ENCODE data around the gene CRABP2. TPM values are rescaled to one million over a fixed set of nuclear protein-coding genes. Genes with fewer than 3 reads are reported as not detected.

The CRABP2 gene
- polyA plus RNA-seq, 2 of the 4 experiments (the other 2 are of a cell fraction) = 1.7 to 15.6 TPM

DNA sequence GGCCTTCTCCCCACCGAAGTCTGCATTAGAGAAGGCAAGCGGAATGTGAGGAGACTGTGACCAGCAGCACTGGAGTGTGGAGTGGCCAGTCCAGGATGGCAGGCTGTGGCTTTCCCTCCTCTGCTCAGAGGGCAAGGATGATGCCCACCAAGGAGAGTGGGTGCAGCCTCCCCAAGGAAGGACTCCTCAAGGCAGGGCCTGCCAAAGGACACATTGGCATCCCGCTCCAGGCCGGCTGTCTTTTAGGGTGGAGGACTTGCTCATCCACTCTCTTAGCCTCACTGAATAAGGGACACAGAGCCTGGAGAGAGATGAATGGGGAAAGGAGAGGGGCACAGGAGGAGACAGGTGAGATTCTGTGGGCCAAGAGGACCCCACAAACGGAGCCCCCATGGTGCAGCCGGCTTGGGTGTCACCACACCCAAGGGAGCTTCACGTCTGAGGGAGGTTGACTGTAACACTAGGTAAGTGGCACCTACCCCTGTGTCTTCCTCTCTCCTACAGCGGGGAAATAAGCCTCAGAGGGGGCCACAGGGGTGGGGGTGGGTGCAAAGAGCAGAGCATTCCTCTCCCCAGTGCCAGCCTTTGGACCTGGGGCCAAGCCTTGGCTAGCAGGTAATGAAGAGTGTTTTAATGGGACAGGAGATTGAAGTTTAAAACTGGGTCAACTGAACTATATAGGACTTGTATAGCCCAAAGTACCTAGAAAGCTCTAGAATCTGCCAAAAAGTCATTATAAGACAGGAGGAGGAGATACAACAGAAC lies 24.0 kb downstream of the CRABP2 start:
- TF ChIP-seq SREBF2 (IDR thresholded peaks at IDR 0.05) (no peak), KDM5A (IDR thresholded peaks at IDR 0.05) (no peak), ESRRA (IDR thresholded peaks at IDR 0.05; ENCODE audit: borderline replicate concordance, low read length) (no peak), FOSL2 (IDR thresholded peaks at IDR 0.05) (no peak), FOSL2 (CRISPR knock-in tag; IDR thresholded peaks at IDR 0.05) (no peak)
- TF ChIP-seq, protein P1, sequence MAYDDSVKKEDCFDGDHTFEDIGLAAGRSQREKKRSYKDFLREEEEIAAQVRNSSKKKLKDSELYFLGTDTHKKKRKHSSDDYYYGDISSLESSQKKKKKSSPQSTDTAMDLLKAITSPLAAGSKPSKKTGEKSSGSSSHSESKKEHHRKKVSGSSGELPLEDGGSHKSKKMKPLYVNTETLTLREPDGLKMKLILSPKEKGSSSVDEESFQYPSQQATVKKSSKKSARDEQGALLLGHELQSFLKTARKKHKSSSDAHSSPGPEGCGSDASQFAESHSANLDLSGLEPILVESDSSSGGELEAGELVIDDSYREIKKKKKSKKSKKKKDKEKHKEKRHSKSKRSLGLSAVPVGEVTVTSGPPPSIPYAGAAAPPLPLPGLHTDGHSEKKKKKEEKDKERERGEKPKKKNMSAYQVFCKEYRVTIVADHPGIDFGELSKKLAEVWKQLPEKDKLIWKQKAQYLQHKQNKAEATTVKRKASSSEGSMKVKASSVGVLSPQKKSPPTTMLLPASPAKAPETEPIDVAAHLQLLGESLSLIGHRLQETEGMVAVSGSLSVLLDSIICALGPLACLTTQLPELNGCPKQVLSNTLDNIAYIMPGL (CRISPR knock-in tag; IDR thresholded peaks at IDR 0.05; ENCODE audit: borderline replicate concordance) = no peak
- ATAC-seq = no peak
- no peak for FAIRE-seq
- Histone ChIP-seq H3K4me2 (no peak overlapping the region), H3K27ac (no peak overlapping the region), H3K4me1 (peaks cover 23% of the 10 kb centered on the region), H3K4me3 (no peak overlapping the region), H3K9me3 (no peaks in the 10 kb centered on the region)
- ChIA-PET POLR2A (no interaction called here), CTCF (interaction anchor here (1.2 to 52.1 kb wide), 6 partner anchors 9 to 246 kb away, joined by 3 to 2258 read pairs (median 302); partner anchors contain the start of genes CRABP2, HAPLN2, ISG20L2 and METTL25B)
- 70% methylated on average over 8 of the region's 8 CpGs for WGBS (ENCODE audit: missing lambda C conversion rate)
- DNase-seq (ENCODE audit: low read depth in 1 of 2, low spot score in 1 of 2) = no peak

DNA sequence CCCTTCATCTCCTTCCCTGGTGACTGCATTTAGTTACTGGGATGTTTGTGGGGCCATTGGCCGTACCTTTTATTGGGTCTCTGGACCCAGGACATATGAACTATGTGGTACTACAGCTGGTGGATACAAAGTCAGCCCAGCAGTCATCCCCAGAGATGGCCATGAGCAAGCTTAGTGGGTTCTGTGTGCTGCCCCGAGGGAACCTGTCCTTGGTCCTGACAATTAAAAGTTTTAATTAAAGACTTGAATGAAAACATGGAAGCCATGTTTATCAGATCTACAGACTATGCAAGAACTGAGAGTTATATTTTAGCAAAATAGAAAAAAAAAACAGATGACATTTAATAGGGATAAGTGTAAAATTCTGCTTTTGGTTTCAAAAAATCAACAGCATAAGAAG lies 25.3 kb downstream of the CRABP2 start:
- Histone ChIP-seq H3K27ac (no peak overlapping the region), H3K9me3 (no peaks in the 10 kb centered on the region), H3K4me2 (no peak overlapping the region), H3K4me1 (peaks cover 20% of the 10 kb centered on the region), H3K4me3 (no peak overlapping the region)
- POLR2A ChIA-PET = no interaction called here
- no peak for ATAC-seq
- DNase-seq (ENCODE audit: low read depth in 1 of 2, low spot score in 1 of 2) = no peak
- WGBS (ENCODE audit: missing lambda C conversion rate) = 28% methylated on average over 2 of the region's 2 CpGs
- no peak for TF ChIP-seq PHF8 (IDR thresholded peaks at IDR 0.05; ENCODE audit: borderline replicate concordance, low read depth)
- no peak for TF ChIP-seq POLR2AphosphoS2 (conservative IDR thresholded peaks at IDR 0.05; ENCODE audit: low read length)
- no peak for TF ChIP-seq EP300 (IDR thresholded peaks at IDR 0.05)
- TF ChIP-seq, protein P2, sequence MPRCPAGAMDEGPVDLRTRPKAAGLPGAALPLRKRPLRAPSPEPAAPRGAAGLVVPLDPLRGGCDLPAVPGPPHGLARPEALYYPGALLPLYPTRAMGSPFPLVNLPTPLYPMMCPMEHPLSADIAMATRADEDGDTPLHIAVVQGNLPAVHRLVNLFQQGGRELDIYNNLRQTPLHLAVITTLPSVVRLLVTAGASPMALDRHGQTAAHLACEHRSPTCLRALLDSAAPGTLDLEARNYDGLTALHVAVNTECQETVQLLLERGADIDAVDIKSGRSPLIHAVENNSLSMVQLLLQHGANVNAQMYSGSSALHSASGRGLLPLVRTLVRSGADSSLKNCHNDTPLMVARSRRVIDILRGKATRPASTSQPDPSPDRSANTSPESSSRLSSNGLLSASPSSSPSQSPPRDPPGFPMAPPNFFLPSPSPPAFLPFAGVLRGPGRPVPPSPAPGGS (IDR thresholded peaks at IDR 0.05) = no peak
- TF ChIP-seq ZSCAN20 (CRISPR knock-in tag; IDR thresholded peaks at IDR 0.05) = no peak
- TF ChIP-seq, protein P3, sequence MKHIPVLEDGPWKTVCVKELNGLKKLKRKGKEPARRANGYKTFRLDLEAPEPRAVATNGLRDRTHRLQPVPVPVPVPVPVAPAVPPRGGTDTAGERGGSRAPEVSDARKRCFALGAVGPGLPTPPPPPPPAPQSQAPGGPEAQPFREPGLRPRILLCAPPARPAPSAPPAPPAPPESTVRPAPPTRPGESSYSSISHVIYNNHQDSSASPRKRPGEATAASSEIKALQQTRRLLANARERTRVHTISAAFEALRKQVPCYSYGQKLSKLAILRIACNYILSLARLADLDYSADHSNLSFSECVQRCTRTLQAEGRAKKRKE (CRISPR knock-in tag; IDR thresholded peaks at IDR 0.05; ENCODE audit: low read depth) = no peak
- CTCF ChIA-PET = interaction anchor here (0.7 to 52.1 kb wide), 6 partner anchors 10 to 247 kb away, joined by 3 to 2258 read pairs (median 302); partner anchors contain the start of genes CRABP2, HAPLN2, ISG20L2 and METTL25B
- no peak for FAIRE-seq

DNA sequence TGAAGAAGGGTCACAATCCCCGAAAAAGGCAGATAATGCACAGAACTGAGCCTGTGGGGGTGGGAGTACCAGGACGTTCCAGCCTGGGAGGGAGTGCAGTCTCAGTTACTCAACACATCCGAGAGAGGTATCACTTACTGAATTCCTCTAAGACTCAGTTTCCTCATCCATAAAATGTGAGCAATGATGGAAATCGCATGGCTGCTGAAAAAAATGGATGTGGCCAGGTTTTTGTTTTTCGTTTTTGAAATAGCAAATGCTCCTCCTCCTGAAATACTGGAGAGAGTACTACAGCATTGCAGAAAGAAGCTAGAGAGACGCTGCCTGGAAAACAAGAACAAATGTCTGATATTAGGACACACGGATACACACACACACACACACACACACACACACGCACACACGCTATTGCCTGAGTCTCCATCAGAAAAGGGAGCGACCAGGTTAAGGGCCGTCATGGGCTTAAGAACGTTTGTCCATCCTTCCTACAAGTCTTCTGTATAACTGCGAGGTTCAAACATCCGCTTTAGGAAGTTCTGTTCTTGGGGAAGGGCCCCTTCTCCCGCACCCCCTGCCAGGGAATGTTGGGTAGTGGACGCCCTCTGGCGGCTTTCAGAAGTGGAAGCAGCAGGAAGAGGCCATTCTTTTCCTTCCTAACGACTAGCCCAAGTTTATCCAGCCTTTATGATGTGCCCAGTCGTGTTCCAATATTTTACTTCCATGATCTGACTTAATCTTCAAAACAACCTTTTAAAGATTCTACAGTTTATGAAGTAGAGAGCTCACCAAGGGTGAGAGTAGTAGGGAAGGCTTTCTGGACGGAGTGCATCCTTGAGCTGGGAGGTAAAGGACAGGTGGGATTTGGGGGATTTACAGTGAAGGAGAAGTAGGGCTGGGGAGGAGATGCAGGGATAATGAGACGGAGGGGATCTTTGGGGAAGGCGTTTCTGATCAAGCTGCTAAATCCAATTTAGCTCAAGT lies 27.5 kb downstream of the CRABP2 start:
- no peak for TF ChIP-seq PHF8 (IDR thresholded peaks at IDR 0.05; ENCODE audit: borderline replicate concordance, low read depth)
- TF ChIP-seq, protein P4, sequence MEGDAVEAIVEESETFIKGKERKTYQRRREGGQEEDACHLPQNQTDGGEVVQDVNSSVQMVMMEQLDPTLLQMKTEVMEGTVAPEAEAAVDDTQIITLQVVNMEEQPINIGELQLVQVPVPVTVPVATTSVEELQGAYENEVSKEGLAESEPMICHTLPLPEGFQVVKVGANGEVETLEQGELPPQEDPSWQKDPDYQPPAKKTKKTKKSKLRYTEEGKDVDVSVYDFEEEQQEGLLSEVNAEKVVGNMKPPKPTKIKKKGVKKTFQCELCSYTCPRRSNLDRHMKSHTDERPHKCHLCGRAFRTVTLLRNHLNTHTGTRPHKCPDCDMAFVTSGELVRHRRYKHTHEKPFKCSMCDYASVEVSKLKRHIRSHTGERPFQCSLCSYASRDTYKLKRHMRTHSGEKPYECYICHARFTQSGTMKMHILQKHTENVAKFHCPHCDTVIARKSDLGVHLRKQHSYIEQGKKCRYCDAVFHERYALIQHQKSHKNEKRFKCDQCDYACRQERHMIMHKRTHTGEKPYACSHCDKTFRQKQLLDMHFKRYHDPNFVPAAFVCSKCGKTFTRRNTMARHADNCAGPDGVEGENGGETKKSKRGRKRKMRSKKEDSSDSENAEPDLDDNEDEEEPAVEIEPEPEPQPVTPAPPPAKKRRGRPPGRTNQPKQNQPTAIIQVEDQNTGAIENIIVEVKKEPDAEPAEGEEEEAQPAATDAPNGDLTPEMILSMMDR (IDR thresholded peaks at IDR 0.05) = peak; percentile 96
- TF ChIP-seq SMC3 (IDR thresholded peaks at IDR 0.05) = peak; percentile 97
- TF ChIP-seq KDM1A (IDR thresholded peaks at IDR 0.05; ENCODE audit: low read depth) = 0 out of 2 replicates have a peak, but pooled peaks have one; percentile 32
- TF ChIP-seq RAD21 (conservative IDR thresholded peaks at IDR 0.05 in 1 of 2, IDR thresholded peaks at IDR 0.05 in 1 of 2) = peak; percentile 94 to 96
- peaks cover 13% of the 10 kb centered on the region for H3K4me1 ChIP-seq
- WGBS (ENCODE audit: missing lambda C conversion rate) = 13% methylated on average over 22 of the region's 22 CpGs
- peak overlapping the region; percentile 94 for H3K4me2 ChIP-seq
- ChIA-PET CTCF (interaction anchor here (0.6 to 52.1 kb wide), 24 partner anchors 8 to 278 kb away, joined by 3 to 2258 read pairs (median 4); partner anchors contain the start of genes BCAN, CRABP2, HAPLN2 and INSRR), POLR2A (interaction anchor here (1.0 to 1.4 kb wide), 3 partner anchors 17 to 53 kb away, joined by 3 to 4 read pairs (median 3); no protein-coding TSS in a partner anchor)
- peak overlapping the region; percentile 68 to 75 for H3K27ac ChIP-seq
- DNase-seq (ENCODE audit: low read depth in 1 of 2, low spot score in 1 of 2) (peak; percentile 72 to 85), FAIRE-seq (peak; percentile 54), ATAC-seq (peak; percentile 72 to 84; a peak in 5 of 6 replicates)
- H3K4me3 ChIP-seq = peak overlapping the region; percentile 30; the same call in 2 of the 3 replicates
- no peaks in the 10 kb centered on the region for H3K9me3 ChIP-seq
